GM20431 (cell line): ENCODE results near the gene ABCB4.

Source experiments
- in situ Hi-C: fragments of 300-500 bp; cut with MseI, MboI; formaldehyde crosslinking; loops from one replicate; pipeline ENCODE4 v1.15.0; 2020; ENCODE audit warnings: low sequenced_read_pairs; ENCODE audit not compliant: unreplicated experiment

ABCB4 gene

GRCh38 chr7:87475359-87476178 lies at the start of gene ABCB4:
Gene ABCB4, minus strand, starts transcription at chr7:87475680. Its CDS starts 215 bp downstream, at chr7:87475465.
- in situ Hi-C loops = no loop called here

DNA sequence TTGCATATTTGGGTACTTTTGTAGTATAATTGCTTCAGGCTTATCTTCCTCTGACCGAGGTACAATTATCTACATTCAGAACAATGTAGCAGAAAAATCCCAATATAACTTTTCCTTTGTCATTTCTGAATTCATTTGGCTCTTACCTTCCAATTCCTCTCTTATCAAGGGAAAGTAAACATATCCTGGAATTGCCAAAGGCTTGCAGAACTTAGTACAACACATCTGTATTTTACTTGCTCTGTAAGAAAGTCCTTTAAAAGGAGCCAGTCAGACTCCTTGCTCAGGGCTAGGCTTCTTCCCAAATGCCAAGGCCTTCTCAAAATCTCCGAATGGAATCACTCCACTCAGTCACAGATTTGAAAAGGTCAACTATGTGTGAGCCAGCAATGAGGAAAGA lies 43.3 kb upstream of the ABCB4 start:
- in situ Hi-C loops = loop anchor here (25.0 kb wide), 1 partner anchor 94 kb away; the partner anchor contains the start of gene ABCB1

- in situ Hi-C loops = loop anchor here (25.0 kb wide), 1 partner anchor 94 kb away; the partner anchor contains the start of gene ABCB1
Measured at GRCh38 chr7:87517891-87518290, 42.4 kb upstream of the ABCB4 start.

- in situ Hi-C loops = loop anchor here (25.0 kb wide), 1 partner anchor 95 kb away; the partner anchor contains the start of gene ABCB1
Measured at GRCh38 chr7:87517136-87517815, 41.8 kb upstream of the ABCB4 start.

- in situ Hi-C loops = loop anchor here (25.0 kb wide), 1 partner anchor 98 kb away; the partner anchor contains the start of gene ABCB1
Measured at GRCh38 chr7:87513735-87514335, 38.4 kb upstream of the ABCB4 start.

DNA sequence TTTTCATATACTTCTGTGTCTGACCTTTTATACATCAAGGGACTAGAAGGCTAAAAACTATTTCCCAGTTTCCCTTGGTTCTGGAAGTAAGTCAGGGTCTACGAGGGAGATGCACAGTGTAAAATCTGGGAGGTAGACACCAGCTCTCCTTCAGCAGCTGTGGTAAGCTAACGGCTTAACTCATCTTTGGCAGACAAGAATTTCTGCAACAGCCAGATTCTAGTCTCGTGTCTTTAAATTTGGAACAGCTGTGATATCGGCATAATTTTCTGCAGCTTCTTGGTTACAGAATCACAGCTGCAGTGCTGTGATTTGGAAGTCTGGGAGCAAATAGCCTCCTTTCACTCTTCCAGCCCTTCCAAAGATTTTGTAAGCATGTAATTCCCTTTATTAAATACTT lies 37.4 kb upstream of the ABCB4 start:
- in situ Hi-C loops = loop anchor here (25.0 kb wide), 1 partner anchor 99 kb away; the partner anchor contains the start of gene ABCB1

GRCh38 chr7:87511510-87511909 lies 36.0 kb upstream of the ABCB4 start:
- in situ Hi-C loops = loop anchor here (25.0 kb wide), 1 partner anchor 101 kb away; the partner anchor contains the start of gene ABCB1

DNA sequence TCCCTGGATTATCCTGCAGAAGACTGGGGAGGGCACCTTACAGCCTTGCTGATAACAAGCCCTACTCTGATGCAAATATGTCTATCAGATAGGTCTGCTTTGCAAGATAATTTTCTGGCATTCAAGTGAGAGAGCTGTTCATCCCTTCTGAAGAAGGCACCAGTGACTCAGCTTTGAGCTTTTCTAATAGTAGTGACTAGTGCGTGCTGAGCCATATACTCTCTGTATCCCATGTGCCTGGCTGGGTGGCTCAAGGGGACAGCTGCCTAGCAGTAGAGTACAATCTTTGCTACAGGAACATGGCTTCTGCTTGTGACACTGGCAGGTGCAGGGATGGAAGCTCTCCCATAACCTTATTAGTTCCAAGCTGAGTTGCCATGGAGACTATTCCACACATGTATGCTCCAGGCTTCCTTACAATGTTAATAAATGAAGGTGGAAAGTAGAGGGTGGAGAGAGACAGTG lies 35.0 kb upstream of the ABCB4 start:
- in situ Hi-C loops = loop anchor here (25.0 kb wide), 1 partner anchor 102 kb away; the partner anchor contains the start of gene ABCB1

GRCh38 chr7:87507446-87507845 lies 32.0 kb upstream of the ABCB4 start:
- in situ Hi-C loops = loop anchor here (25.0 kb wide), 1 partner anchor 105 kb away; the partner anchor contains the start of gene ABCB1

DNA sequence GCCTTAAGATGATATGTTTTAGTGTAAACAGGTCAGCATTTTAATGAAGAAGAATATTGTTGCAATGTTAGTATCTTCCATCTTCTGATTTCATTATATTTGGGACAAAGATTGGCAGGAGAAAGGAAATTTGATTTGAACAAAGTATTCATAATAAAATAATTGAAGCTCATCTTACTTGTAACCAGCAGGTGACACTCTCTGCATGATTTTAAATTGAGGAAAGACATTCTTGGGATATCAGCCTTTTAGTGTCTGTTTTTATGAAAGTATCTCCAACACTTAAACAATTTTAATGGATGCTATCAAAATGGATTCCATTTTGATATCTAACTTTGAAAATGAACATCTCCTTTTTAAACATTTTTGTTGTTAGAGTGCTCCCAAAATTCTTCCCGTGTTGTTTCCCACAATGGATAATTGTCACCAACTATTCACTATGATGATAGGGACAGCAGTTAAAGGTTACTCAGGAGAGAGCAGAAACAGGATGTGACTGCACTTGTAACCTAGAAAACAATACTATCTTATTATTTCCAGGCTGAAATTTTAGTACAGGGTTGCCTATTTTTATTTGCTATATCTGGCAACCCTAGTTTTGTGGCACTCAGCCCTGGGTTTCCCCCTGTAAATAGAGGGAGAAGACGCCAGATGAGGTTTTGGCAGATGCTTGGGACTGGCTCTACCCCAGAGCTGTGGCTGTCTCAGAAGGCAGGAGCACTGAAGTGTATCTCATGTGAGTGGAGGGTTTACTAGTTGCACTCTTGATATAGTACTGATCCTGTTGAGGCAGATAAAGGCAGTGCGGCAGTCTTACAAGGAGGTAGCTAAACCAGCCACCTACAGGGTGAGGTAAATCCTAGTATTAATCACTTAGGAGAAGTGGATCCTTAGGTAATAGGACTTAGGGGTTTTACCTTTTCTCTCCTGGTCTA lies 31.0 kb upstream of the ABCB4 start:
- in situ Hi-C loops = loop anchor here (25.0 kb wide), 1 partner anchor 106 kb away; the partner anchor contains the start of gene ABCB1

DNA sequence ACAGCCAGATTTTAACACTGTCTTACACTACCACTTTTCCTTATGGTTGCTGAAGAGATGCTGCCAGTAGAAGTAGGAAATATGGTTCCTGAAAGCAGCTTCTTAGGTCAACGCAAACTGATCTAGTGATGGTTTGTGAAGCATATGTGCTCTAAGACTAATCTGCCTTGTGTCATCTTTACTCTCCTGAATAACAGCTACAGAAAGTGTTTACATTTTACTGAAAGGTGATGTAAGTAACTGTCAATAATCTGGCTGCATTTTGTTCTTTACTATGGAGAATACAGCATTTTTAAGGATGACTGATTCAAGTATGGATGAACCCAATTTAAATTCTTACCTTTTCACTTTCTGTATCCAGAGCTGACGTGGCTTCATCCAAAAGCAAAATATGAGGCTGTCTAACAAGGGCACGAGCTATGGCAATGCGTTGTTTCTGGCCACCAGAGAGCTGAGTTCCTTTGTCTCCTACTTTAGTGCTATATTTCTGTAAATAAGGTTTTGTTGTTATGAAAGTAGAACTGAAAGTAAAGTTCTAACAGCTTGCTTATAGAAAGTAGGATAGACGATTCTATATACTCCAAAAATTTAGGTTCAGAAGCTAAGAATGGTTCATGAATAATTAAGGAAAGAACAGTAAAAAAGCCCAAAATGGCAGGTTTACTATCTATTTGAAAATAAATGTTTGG lies 30.2 kb upstream of the ABCB4 start:
- in situ Hi-C loops = loop anchor here (25.0 kb wide), 1 partner anchor 107 kb away; the partner anchor contains the start of gene ABCB1

DNA sequence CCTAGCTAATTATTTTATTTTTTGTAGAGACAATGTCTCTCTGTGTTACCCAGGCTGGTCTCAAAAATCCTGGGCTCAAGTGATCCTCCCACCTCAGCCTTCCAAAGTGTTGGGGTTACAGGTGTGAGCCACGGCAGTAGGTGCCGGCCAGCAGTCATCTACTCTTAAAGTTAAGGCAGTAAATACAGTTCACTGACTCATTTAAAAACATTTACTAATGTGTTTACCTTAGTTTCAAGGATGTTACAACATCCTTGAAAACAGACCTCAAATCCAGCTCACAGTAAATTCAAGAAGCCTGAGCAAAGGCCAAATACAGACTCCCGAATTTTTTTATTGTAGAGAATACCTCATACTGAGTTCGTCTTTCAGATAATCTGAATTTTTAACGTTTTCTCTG lies 29.6 kb upstream of the ABCB4 start:
- in situ Hi-C loops = loop anchor here (25.0 kb wide), 1 partner anchor 107 kb away; the partner anchor contains the start of gene ABCB1

DNA sequence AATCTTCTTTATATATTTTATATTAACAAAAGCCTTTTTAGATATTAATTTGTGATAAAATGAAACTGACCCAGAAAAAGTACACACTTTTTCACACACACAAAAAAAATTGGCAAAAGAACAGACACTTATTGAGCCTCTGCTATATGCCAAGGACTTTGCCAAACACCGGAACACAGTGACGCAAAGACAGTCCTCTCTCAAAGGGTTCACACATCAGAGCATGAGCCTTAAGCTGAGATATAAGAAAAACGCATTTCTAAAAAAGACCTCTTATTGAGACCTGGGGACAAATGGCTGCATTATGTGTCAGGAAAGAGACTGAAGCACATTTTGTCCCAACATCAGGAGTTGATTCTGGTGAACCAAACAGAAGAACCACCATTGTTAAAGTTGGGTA lies 24.0 kb upstream of the ABCB4 start:
- in situ Hi-C loops = no loop called here

- in situ Hi-C loops = no loop called here
Measured at GRCh38 chr7:87498893-87499292, 23.4 kb upstream of the ABCB4 start.

DNA sequence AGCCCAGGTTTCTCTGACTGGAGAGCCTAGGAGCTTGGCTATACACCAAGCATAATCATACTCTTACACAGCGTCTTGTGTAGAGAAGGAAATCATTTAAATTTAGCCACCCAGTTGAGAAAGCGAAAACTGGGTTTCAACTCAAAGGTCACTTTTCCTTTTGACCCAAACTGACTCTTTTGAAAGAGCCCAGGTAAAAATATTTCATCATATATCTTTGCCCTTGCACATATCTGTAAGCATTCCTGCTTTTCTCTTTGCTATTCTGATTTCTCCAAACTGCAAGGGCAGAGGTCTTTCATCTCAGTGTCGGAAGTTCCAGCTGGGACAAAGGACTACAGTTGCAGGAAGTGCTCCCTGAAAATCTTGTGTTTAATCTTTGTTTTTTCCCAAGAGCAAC lies 22.0 kb upstream of the ABCB4 start:
- in situ Hi-C loops = no loop called here

- in situ Hi-C loops = no loop called here
Measured at GRCh38 chr7:87495366-87495765, 19.9 kb upstream of the ABCB4 start.

GRCh38 chr7:87494454-87494853 lies 19.0 kb upstream of the ABCB4 start:
- in situ Hi-C loops = no loop called here

GRCh38 chr7:87483131-87483530 lies 7.7 kb upstream of the ABCB4 start:
- in situ Hi-C loops = no loop called here
